ENCODE measurements around the gene PTPRM. TPM values are rescaled to one million over a fixed set of nuclear protein-coding genes. Genes with fewer than 3 reads are reported as not detected.

PTPRM gene
- total RNA-seq, 1 experiment from 2014 or later = 14.5 TPM

- BruUV-seq (replicated peaks) = no TSS peak
- Histone ChIP-seq H4K20me1 (ENCODE audit: insufficient read depth) (no peaks in the 10 kb centered on the region), H3K9me3 (ENCODE audit: control insufficient read depth in 1 of 2, insufficient read depth in 1 of 2, low read depth in 1 of 2, low read length in 2 of 2) (no peaks in the 10 kb centered on the region), H2AFZ (ENCODE audit: low read depth, low read length, poor library complexity, severe bottlenecking) (no peak overlapping the region), H3K27me3 (ENCODE audit: insufficient read depth, low read length) (no peaks in the 10 kb centered on the region), H3K79me2 (ENCODE audit: insufficient read depth, low read length) (no peaks in the 10 kb centered on the region), H3K4me3 (replicated peaks in 1 of 2; ENCODE audit: low read depth in 1 of 2, low read length in 2 of 2) (no peak overlapping the region), H3K27ac (ENCODE audit: low read depth, low read length) (no peak overlapping the region), H3K4me1 (ENCODE audit: control insufficient read depth in 1 of 2, insufficient read depth in 2 of 2, low read length in 2 of 2) (no peaks in the 10 kb centered on the region), H3K36me3 (ENCODE audit: control insufficient read depth in 1 of 2, insufficient read depth in 2 of 2, low read length in 2 of 2) (no peaks in the 10 kb centered on the region), H3K9me2 (ENCODE audit: insufficient read depth) (no peaks in the 10 kb centered on the region), H3K4me2 (ENCODE audit: low read length) (no peak overlapping the region), H3K9ac (ENCODE audit: low read length) (no peak overlapping the region)
- no peak for TF ChIP-seq TCF7L2 (IDR thresholded peaks at IDR 0.05; ENCODE audit: borderline replicate concordance, extremely low read depth, insufficient read depth, insufficient read length)
- no peak for TF ChIP-seq CEBPB (IDR thresholded peaks at IDR 0.05; ENCODE audit: low read depth)
- no peak for TF ChIP-seq ZFX (IDR thresholded peaks at IDR 0.05)
- no peak for TF ChIP-seq POLR2A (IDR thresholded peaks at IDR 0.05; ENCODE audit: borderline replicate concordance, extremely low read depth, insufficient read depth, insufficient read length)
- RAD21 ChIA-PET (ENCODE audit: low non-redundant PET in 1 of 2, low total read pairs in 2 of 2, uncharacterized antibody in 2 of 2, unreplicated experiment in 2 of 2) = no interaction called here
- no peak for DNase-seq (ENCODE audit: low read depth, low spot score)
- no peak for ATAC-seq
- CTCF ChIA-PET = no interaction called here
- intact Hi-C loops (cut with micrococcal nuclease) = no loop called here
- POLR2A ChIA-PET = no interaction called here
Observed at GRCh38 chr18:7879717-7880116, 312.6 kb downstream of the PTPRM start.

GRCh38 chr18:7885865-7886264 lies 318.7 kb downstream of the PTPRM start:
- Histone ChIP-seq H3K4me3 (replicated peaks in 1 of 2; ENCODE audit: low read depth in 1 of 2, low read length in 2 of 2) (no peak overlapping the region), H3K27ac (ENCODE audit: low read depth, low read length) (no peak overlapping the region), H3K79me2 (ENCODE audit: insufficient read depth, low read length) (no peaks in the 10 kb centered on the region), H2AFZ (ENCODE audit: low read depth, low read length, poor library complexity, severe bottlenecking) (no peak overlapping the region), H3K4me1 (ENCODE audit: control insufficient read depth in 1 of 2, insufficient read depth in 2 of 2, low read length in 2 of 2) (no peaks in the 10 kb centered on the region), H4K20me1 (ENCODE audit: insufficient read depth) (no peaks in the 10 kb centered on the region), H3K9ac (ENCODE audit: low read length) (no peak overlapping the region), H3K9me2 (ENCODE audit: insufficient read depth) (no peaks in the 10 kb centered on the region), H3K9me3 (ENCODE audit: control insufficient read depth in 1 of 2, insufficient read depth in 1 of 2, low read depth in 1 of 2, low read length in 2 of 2) (no peaks in the 10 kb centered on the region), H3K4me2 (ENCODE audit: low read length) (no peak overlapping the region), H3K36me3 (ENCODE audit: control insufficient read depth in 1 of 2, insufficient read depth in 2 of 2, low read length in 2 of 2) (no peaks in the 10 kb centered on the region), H3K27me3 (ENCODE audit: insufficient read depth, low read length) (no peaks in the 10 kb centered on the region)
- ChIA-PET RAD21 (ENCODE audit: low non-redundant PET in 1 of 2, low total read pairs in 2 of 2, uncharacterized antibody in 2 of 2, unreplicated experiment in 2 of 2) (no interaction called here), CTCF (no interaction called here), POLR2A (no interaction called here)
- no peak for ATAC-seq
- DNase-seq (ENCODE audit: low read depth, low spot score) = no peak
- intact Hi-C loops (cut with micrococcal nuclease) = no loop called here
- BruUV-seq (replicated peaks) = no TSS peak
- TF ChIP-seq TCF7L2 (IDR thresholded peaks at IDR 0.05; ENCODE audit: borderline replicate concordance, extremely low read depth, insufficient read depth, insufficient read length) (no peak), RAD21 (IDR thresholded peaks at IDR 0.05; ENCODE audit: low read depth) (no peak), EZH2phosphoT487 (IDR thresholded peaks at IDR 0.05; ENCODE audit: borderline replicate concordance) (no peak), POLR2AphosphoS5 (IDR thresholded peaks at IDR 0.05; ENCODE audit: low read depth, low read length) (no peak), CEBPB (IDR thresholded peaks at IDR 0.05; ENCODE audit: low read depth) (no peak), ATF3 (IDR thresholded peaks at IDR 0.05) (no peak), CTCF (IDR thresholded peaks at IDR 0.05 in 2 of 3, conservative IDR thresholded peaks at IDR 0.05 in 1 of 3; ENCODE audit: borderline replicate concordance in 1 of 3, insufficient read depth in 1 of 3, low read depth in 2 of 3, low read length in 2 of 3) (no peak)

Data from HCT116 (cell line).